Activated naive CD8-positive, alpha-beta T cell treated with anti-CD3 and anti-CD28 coated beads, Interleukin-2, amount 50 U/mL, for 24 hours (primary cell): ENCODE data around the gene ANGEL1.

Source experiments
- ATAC-seq: fragments of 150-1000 bp; cut with Tn5 transposase; one replicate; pipeline ENCODE4 v1.10.0; 2021
- DNase-seq: peaks from one replicate; pipeline ENCODE4 v3.0.0; 2021
- H3K27ac Mint-ChIP-seq: one replicate; pipeline ENCODE4 v1.8.0; 2021; ENCODE audit warnings: mild to moderate bottlenecking, mixed read lengths
- H3K27me3 Mint-ChIP-seq: one replicate; pipeline ENCODE4 v1.8.0; 2021; ENCODE audit warnings: mixed read lengths
- H3K36me3 Mint-ChIP-seq: one replicate; pipeline ENCODE4 v1.8.0; 2021; ENCODE audit warnings: low read depth, mixed read lengths
- H3K4me1 Mint-ChIP-seq: one replicate; pipeline ENCODE4 v1.8.0; 2021; ENCODE audit warnings: mixed read lengths
- H3K4me3 Mint-ChIP-seq: one replicate; pipeline ENCODE4 v1.8.0; 2021; ENCODE audit warnings: mild to moderate bottlenecking, moderate library complexity, mixed read lengths
- H3K9me3 Mint-ChIP-seq: one replicate; pipeline ENCODE4 v1.8.0; 2021; ENCODE audit warnings: mixed read lengths

Gene ANGEL1

GRCh38 chr14:76806446-76806845 is 6.2 kb downstream of the ANGEL1 start:
- Mint-ChIP-seq H3K9me3 (no peaks in the 10 kb centered on the region), H3K36me3 (peaks cover 47% of the 10 kb centered on the region), H3K27me3 (no peaks in the 10 kb centered on the region), H3K4me3 (no peak overlapping the region), H3K27ac (no peak overlapping the region), H3K4me1 (peaks cover 22% of the 10 kb centered on the region)
- no peak for ATAC-seq
- DNase-seq = no peak

GRCh38 chr14:76793956-76794355 is 18.7 kb downstream of the ANGEL1 start:
- peaks cover 33% of the 10 kb centered on the region for H3K36me3 Mint-ChIP-seq
- peaks cover 4% of the 10 kb centered on the region for H3K4me1 Mint-ChIP-seq
- DNase-seq (no peak), ATAC-seq (no peak)
- no peaks in the 10 kb centered on the region for H3K27me3 Mint-ChIP-seq
- no peaks in the 10 kb centered on the region for H3K9me3 Mint-ChIP-seq
- H3K27ac Mint-ChIP-seq = no peak overlapping the region
- H3K4me3 Mint-ChIP-seq = no peak overlapping the region

- peaks cover 4% of the 10 kb centered on the region for H3K4me1 Mint-ChIP-seq
- DNase-seq = no peak
- no peaks in the 10 kb centered on the region for H3K27me3 Mint-ChIP-seq
- no peak for ATAC-seq
- peaks cover 32% of the 10 kb centered on the region for H3K36me3 Mint-ChIP-seq
- no peak overlapping the region for H3K27ac Mint-ChIP-seq
- H3K9me3 Mint-ChIP-seq = no peaks in the 10 kb centered on the region
- H3K4me3 Mint-ChIP-seq = no peak overlapping the region
Observed at GRCh38 chr14:76793324-76793723, 19.4 kb downstream of the ANGEL1 start.

GRCh38 chr14:76792422-76792821 is 20.3 kb downstream of the ANGEL1 start:
- Mint-ChIP-seq H3K27ac (no peak overlapping the region), H3K36me3 (peaks cover 28% of the 10 kb centered on the region), H3K27me3 (no peaks in the 10 kb centered on the region), H3K9me3 (no peaks in the 10 kb centered on the region), H3K4me1 (peaks cover 4% of the 10 kb centered on the region), H3K4me3 (no peak overlapping the region)
- ATAC-seq (no peak), DNase-seq (no peak)

- ATAC-seq (no peak), DNase-seq (no peak)
- Mint-ChIP-seq H3K27ac (no peak overlapping the region), H3K36me3 (peaks cover 10% of the 10 kb centered on the region), H3K9me3 (no peaks in the 10 kb centered on the region), H3K4me1 (peaks cover 23% of the 10 kb centered on the region), H3K27me3 (no peaks in the 10 kb centered on the region), H3K4me3 (no peak overlapping the region)
Observed at GRCh38 chr14:76786601-76787000, 26.1 kb downstream of the ANGEL1 start.

- peak; percentile 66 for DNase-seq
- Mint-ChIP-seq H3K4me1 (peaks cover 25% of the 10 kb centered on the region), H3K9me3 (no peaks in the 10 kb centered on the region), H3K36me3 (peaks cover 6% of the 10 kb centered on the region), H3K4me3 (no peak overlapping the region), H3K27ac (no peak overlapping the region), H3K27me3 (no peaks in the 10 kb centered on the region)
- peak; percentile 86 for ATAC-seq
Observed at GRCh38 chr14:76784881-76785280, 27.8 kb downstream of the ANGEL1 start.

- Mint-ChIP-seq H3K36me3 (peaks cover 6% of the 10 kb centered on the region), H3K27ac (no peak overlapping the region), H3K9me3 (no peaks in the 10 kb centered on the region), H3K4me1 (peaks cover 25% of the 10 kb centered on the region), H3K4me3 (no peak overlapping the region), H3K27me3 (no peaks in the 10 kb centered on the region)
- DNase-seq (no peak), ATAC-seq (no peak)
Observed at GRCh38 chr14:76784266-76784874, 28.3 kb downstream of the ANGEL1 start.

- Mint-ChIP-seq H3K27me3 (no peaks in the 10 kb centered on the region), H3K4me1 (peaks cover 25% of the 10 kb centered on the region), H3K27ac (peak overlapping the region; percentile 80), H3K36me3 (peaks cover 4% of the 10 kb centered on the region), H3K4me3 (no peak overlapping the region), H3K9me3 (no peaks in the 10 kb centered on the region)
- DNase-seq (no peak), ATAC-seq (peak; percentile 39)
Observed at GRCh38 chr14:76782885-76783566, 29.7 kb downstream of the ANGEL1 start.

- ATAC-seq = no peak
- Mint-ChIP-seq H3K4me1 (peaks cover 25% of the 10 kb centered on the region), H3K27me3 (no peaks in the 10 kb centered on the region), H3K36me3 (peaks cover 2% of the 10 kb centered on the region), H3K9me3 (no peaks in the 10 kb centered on the region), H3K4me3 (no peak overlapping the region), H3K27ac (peak overlapping the region; percentile 80)
- no peak for DNase-seq
Observed at GRCh38 chr14:76782115-76782884, 30.4 kb downstream of the ANGEL1 start.

GRCh38 chr14:76781648-76782051 is 31.0 kb downstream of the ANGEL1 start:
- Mint-ChIP-seq H3K4me3 (no peak overlapping the region), H3K36me3 (peaks cover 2% of the 10 kb centered on the region), H3K9me3 (no peaks in the 10 kb centered on the region), H3K27me3 (no peaks in the 10 kb centered on the region), H3K4me1 (peaks cover 25% of the 10 kb centered on the region), H3K27ac (no peak overlapping the region)
- ATAC-seq = peak; percentile 27
- no peak for DNase-seq

- H3K4me3 Mint-ChIP-seq = no peak overlapping the region
- H3K9me3 Mint-ChIP-seq = no peaks in the 10 kb centered on the region
- H3K27ac Mint-ChIP-seq = no peak overlapping the region
- no peaks in the 10 kb centered on the region for H3K27me3 Mint-ChIP-seq
- peaks cover 25% of the 10 kb centered on the region for H3K4me1 Mint-ChIP-seq
- H3K36me3 Mint-ChIP-seq = peaks cover 2% of the 10 kb centered on the region
- DNase-seq (no peak), ATAC-seq (no peak)
Observed at GRCh38 chr14:76780875-76781647, 31.6 kb downstream of the ANGEL1 start.

- H3K27ac Mint-ChIP-seq = no peak overlapping the region
- H3K4me1 Mint-ChIP-seq = peaks cover 25% of the 10 kb centered on the region
- H3K27me3 Mint-ChIP-seq = no peaks in the 10 kb centered on the region
Observed at GRCh38 chr14:76780360-76780759, 32.3 kb downstream of the ANGEL1 start.

GRCh38 chr14:76780058-76780345 is 32.7 kb downstream of the ANGEL1 start:
- Mint-ChIP-seq H3K4me3 (no peak overlapping the region), H3K4me1 (peaks cover 25% of the 10 kb centered on the region), H3K36me3 (no peaks in the 10 kb centered on the region), H3K9me3 (no peaks in the 10 kb centered on the region), H3K27me3 (no peaks in the 10 kb centered on the region), H3K27ac (no peak overlapping the region)
- no peak for DNase-seq
- ATAC-seq = no peak

More at GRCh38 chr14:76780360-76780759, 32.3 kb downstream of the ANGEL1 start:
- ATAC-seq (no peak), DNase-seq (no peak)
- Mint-ChIP-seq H3K36me3 (no peaks in the 10 kb centered on the region), H3K9me3 (no peaks in the 10 kb centered on the region), H3K4me3 (no peak overlapping the region)

GRCh38 chr14:76779221-76780057 is 33.2 kb downstream of the ANGEL1 start:
- H3K4me3 Mint-ChIP-seq = no peak overlapping the region
- DNase-seq = no peak
- no peak for ATAC-seq
- no peaks in the 10 kb centered on the region for H3K36me3 Mint-ChIP-seq
- peaks cover 23% of the 10 kb centered on the region for H3K4me1 Mint-ChIP-seq
- H3K9me3 Mint-ChIP-seq = no peaks in the 10 kb centered on the region
- H3K27ac Mint-ChIP-seq = no peak overlapping the region
- H3K27me3 Mint-ChIP-seq = no peaks in the 10 kb centered on the region
